ENCODE data around the gene TENM3.

GRCh38 chr4:182291597-182292270, 48.5 kb downstream of the TENM3 start:
- TF ChIP-seq CTCF (IDR thresholded peaks at IDR 0.05), result no peak
- no peak for TF ChIP-seq POLR2A (IDR thresholded peaks at IDR 0.05)

All from esophagus squamous epithelium (tissue), 4 donors.